Hepatocyte (in vitro differentiated cells): ENCODE measurements around the gene MEGF11. TPM values are rescaled to one million over a fixed set of nuclear protein-coding genes. Genes with fewer than 3 reads are reported as not detected.

Experiments used
- DNase-seq: peaks from one replicate; pipeline ENCODE4 v3.0.0-alpha.2; 2016; ENCODE audit warnings: low spot score
- H2AFZ ChIP-seq: fragments of 200-600 bp; sonication (generic); 2 replicates; pipeline ENCODE4 v1.6.0; 2016; ENCODE audit warnings: antibody characterized with exemption, mild to moderate bottlenecking
- H3K27ac ChIP-seq: fragments of 200-600 bp; sonication (generic); 2 replicates; pipeline ENCODE4 v1.5.1; 2016; ENCODE audit warnings: mild to moderate bottlenecking
- H3K27me3 ChIP-seq: fragments of 200-600 bp; sonication (generic); 2 replicates; pipeline ENCODE4 v1.6.1; 2016
- H3K36me3 ChIP-seq: fragments of 200-600 bp; sonication (generic); replicated peaks from 2 replicates; pipeline ENCODE4 v1.5.1; 2016; ENCODE audit warnings: low read depth; ENCODE audit not compliant: insufficient read depth
- H3K4me1 ChIP-seq: fragments of 200-600 bp; sonication (generic); 2 replicates; pipeline ENCODE4 v1.5.1; 2016; ENCODE audit warnings: mild to moderate bottlenecking, moderate library complexity; ENCODE audit not compliant: insufficient read depth
- H3K4me2 ChIP-seq: fragments of 200-600 bp; sonication (generic); 2 replicates; pipeline ENCODE4 v1.6.0; 2016
- H3K4me3 ChIP-seq: fragments of 200-600 bp; sonication (generic); 2 replicates; pipeline ENCODE4 v1.5.1; 2016; ENCODE audit warnings: mild to moderate bottlenecking
- H3K79me2 ChIP-seq: fragments of 200-600 bp; sonication (generic); 2 replicates; pipeline ENCODE4 v1.6.0; 2017; ENCODE audit warnings: mild to moderate bottlenecking
- H3K9me2 ChIP-seq: fragments of 200-600 bp; sonication (generic); replicated peaks from 2 replicates; pipeline ENCODE4 v1.6.0; 2017; ENCODE audit warnings: mild to moderate bottlenecking; ENCODE audit not compliant: insufficient read depth
- H3K9me3 ChIP-seq: fragments of 200-600 bp; sonication (generic); 2 replicates; pipeline ENCODE4 v1.5.1; 2016; ENCODE audit warnings: low read depth, mild to moderate bottlenecking
- H4K20me1 ChIP-seq: fragments of 200-600 bp; sonication (generic); 2 replicates; pipeline ENCODE4 v1.6.0; 2016; ENCODE audit warnings: mild to moderate bottlenecking; ENCODE audit not compliant: insufficient read depth, poor library complexity, severe bottlenecking
- EZH2 ChIP-seq: fragments of 200-600 bp; sonication (generic); IDR thresholded peaks from 2 replicates; pipeline ENCODE4 v1.6.1; 2016; ENCODE audit warnings: antibody characterized with exemption, mild to moderate bottlenecking, borderline replicate concordance
- EZH2phosphoT487 ChIP-seq: fragments of 200-600 bp; sonication (generic); IDR thresholded peaks from one replicate; pipeline ENCODE4 v1.6.1; 2018; ENCODE audit warnings: antibody characterized with exemption, mild to moderate bottlenecking, low read depth, moderate library complexity; ENCODE audit not compliant: unreplicated experiment, severe bottlenecking
- WGBS: methylation state at CpG from one replicate; pipeline ENCODE4 v1.1.6; 2016; ENCODE audit warnings: low lambda C conversion rate; ENCODE audit errors: missing lambda C conversion rate; 5-methylcytosine and 5-hydroxymethylcytosine counted together
- polyA plus RNA-seq: library from polyadenylated mRNA; unstranded; fragments of >200 nt; fragmentation: Nextera tagmentation; extraction: Ambion mirVana; gene quantifications from 2 replicates; pipeline ENCODE4 v1.2.1, GENCODE V29; 2016
- total RNA-seq: library from RNA; depleted of rRNA; stranded (reverse); fragments of >200 nt; gene quantifications from 2 replicates; pipeline ENCODE4 v1.2.3, GENCODE V29; 2014
- TF ChIP-seq, protein P1 (sequence below): fragments of 200-600 bp; sonication (generic); IDR thresholded peaks from 2 replicates; pipeline ENCODE4 v1.5.1; 2016; ENCODE audit warnings: antibody characterized with exemption, mild to moderate bottlenecking; ENCODE audit not compliant: poor library complexity

MEGF11 gene
- total and polyA plus RNA-seq, 2 experiments from 2014 or later = 0.07 to 0.25 TPM

DNA sequence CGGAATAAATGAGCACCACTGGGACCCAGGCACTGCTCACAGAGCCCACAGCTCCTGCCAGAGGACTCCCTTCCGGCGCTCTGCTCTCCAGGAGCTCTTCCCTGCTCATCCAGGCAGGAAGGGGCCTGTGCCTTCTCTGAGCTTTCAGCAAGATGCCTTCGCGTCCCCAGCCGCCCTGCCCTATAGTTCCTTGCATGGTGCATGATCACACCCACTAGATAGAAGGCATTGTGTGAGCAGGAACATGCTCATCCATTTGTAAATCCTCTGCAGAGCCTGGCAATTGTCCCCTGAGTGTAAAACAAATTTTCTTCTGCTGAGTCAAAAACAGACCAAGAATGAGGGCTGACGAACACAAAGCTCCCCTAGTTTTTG lies 181.6 kb downstream of the MEGF11 start:
- DNase-seq = no peak
- H3K9me2 ChIP-seq = no peaks in the 10 kb centered on the region
- TF ChIP-seq, protein P1, sequence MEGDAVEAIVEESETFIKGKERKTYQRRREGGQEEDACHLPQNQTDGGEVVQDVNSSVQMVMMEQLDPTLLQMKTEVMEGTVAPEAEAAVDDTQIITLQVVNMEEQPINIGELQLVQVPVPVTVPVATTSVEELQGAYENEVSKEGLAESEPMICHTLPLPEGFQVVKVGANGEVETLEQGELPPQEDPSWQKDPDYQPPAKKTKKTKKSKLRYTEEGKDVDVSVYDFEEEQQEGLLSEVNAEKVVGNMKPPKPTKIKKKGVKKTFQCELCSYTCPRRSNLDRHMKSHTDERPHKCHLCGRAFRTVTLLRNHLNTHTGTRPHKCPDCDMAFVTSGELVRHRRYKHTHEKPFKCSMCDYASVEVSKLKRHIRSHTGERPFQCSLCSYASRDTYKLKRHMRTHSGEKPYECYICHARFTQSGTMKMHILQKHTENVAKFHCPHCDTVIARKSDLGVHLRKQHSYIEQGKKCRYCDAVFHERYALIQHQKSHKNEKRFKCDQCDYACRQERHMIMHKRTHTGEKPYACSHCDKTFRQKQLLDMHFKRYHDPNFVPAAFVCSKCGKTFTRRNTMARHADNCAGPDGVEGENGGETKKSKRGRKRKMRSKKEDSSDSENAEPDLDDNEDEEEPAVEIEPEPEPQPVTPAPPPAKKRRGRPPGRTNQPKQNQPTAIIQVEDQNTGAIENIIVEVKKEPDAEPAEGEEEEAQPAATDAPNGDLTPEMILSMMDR = no peak
- TF ChIP-seq EZH2 = no peak
- no peak for TF ChIP-seq EZH2phosphoT487
- no peaks in the 10 kb centered on the region for H3K79me2 ChIP-seq
- no peaks in the 10 kb centered on the region for H4K20me1 ChIP-seq
- no peak overlapping the region for H2AFZ ChIP-seq
- WGBS = 85% methylated on average over 7 of the region's 7 CpGs
- no peak overlapping the region for H3K27ac ChIP-seq
- H3K4me2 ChIP-seq = no peak overlapping the region
- no peaks in the 10 kb centered on the region for H3K36me3 ChIP-seq
- no peaks in the 10 kb centered on the region for H3K9me3 ChIP-seq
- H3K4me3 ChIP-seq = no peak overlapping the region
- peaks cover 6% of the 10 kb centered on the region for H3K4me1 ChIP-seq
- no peaks in the 10 kb centered on the region for H3K27me3 ChIP-seq

DNA sequence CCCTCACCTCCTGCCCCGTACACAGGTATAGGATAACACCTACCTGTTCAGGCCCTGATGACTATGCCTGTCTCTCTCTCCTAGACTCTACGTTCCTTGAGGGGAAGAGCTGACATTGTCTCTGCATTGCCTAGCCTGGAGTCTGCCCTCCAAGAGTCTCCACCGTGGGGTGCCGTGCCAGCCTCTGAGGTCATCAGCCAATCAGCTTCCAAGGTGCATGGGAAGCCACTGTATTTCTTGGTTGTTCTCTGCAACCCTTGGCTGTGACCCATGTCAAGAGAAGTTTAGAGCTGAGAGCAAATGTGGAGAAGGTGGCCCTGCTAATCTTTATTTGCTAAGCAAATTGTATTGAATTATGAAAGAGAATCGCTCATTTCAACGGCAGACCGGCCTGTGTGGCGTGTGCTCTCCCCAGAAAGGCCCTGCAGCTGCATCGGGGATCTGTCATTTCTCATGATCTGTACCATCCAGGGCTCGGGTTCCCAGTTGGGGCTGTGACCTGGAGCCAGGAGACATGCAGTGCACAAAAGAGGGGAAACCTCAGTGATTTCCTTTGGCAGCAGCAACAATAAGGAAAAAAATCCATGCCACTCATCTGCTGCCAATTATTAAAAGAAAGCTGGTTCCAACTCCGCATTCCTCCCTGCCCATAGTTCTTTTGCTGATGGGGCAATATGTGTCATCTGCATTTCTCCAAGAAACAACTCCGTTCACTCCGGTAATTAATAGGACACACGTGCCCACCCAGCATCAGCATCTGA lies 182.2 kb downstream of the MEGF11 start:
- H3K27ac ChIP-seq = no peak overlapping the region
- WGBS = 75% methylated on average over 14 of the region's 14 CpGs
- H3K4me2 ChIP-seq = no peak overlapping the region
- no peak overlapping the region for H3K4me3 ChIP-seq
- H3K36me3 ChIP-seq = no peaks in the 10 kb centered on the region
- H3K9me3 ChIP-seq = no peaks in the 10 kb centered on the region
- no peaks in the 10 kb centered on the region for H3K79me2 ChIP-seq
- no peaks in the 10 kb centered on the region for H4K20me1 ChIP-seq
- TF ChIP-seq EZH2phosphoT487 = no peak
- TF ChIP-seq EZH2 = no peak
- TF ChIP-seq, protein P1 = no peak
- H2AFZ ChIP-seq = no peak overlapping the region
- peaks cover 6% of the 10 kb centered on the region for H3K4me1 ChIP-seq
- no peaks in the 10 kb centered on the region for H3K9me2 ChIP-seq
- DNase-seq = no peak
- no peaks in the 10 kb centered on the region for H3K27me3 ChIP-seq

DNA sequence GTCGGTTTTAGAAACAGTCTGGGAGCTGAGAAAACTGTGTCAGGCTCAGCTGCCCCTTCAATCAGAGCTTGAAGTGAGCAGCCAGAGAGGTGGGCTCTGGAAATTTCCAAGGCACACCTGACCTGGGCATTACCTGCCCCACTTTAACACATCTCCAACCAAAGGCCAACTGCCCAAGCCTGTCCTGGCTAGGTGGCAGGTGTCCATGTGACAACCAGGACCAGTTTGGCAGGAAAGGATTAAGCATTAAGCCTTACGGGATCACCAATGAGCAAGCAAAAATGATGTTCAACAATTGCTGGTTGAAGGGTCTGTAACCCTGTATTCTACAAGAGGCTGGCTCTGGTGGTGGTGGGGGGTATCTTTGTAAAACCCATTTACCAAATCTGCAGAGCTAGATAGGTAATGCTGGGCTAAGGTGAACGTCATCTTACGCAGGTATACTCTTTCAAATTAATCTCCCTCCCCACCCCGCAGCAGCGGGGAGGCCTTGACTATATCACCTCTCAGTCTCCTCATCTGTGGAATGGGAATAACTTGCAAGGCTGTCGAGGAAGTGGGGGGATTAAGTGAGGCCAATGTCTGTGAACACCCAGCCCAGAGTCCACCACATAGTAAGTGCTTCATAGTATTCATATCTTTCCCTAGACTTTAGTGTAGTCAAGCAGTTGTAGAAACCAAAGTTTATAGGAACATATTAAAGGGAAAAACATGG lies 183.2 kb downstream of the MEGF11 start:
- Histone ChIP-seq H3K4me2 (no peak overlapping the region), H4K20me1 (no peaks in the 10 kb centered on the region), H3K27ac (no peak overlapping the region), H3K9me3 (no peaks in the 10 kb centered on the region), H3K79me2 (no peaks in the 10 kb centered on the region), H3K9me2 (no peaks in the 10 kb centered on the region), H2AFZ (no peak overlapping the region), H3K27me3 (peaks cover 5% of the 10 kb centered on the region), H3K4me1 (peaks cover 6% of the 10 kb centered on the region), H3K4me3 (no peak overlapping the region), H3K36me3 (no peaks in the 10 kb centered on the region)
- WGBS = 93% methylated on average over 7 of the region's 7 CpGs
- TF ChIP-seq, protein P1 = no peak
- TF ChIP-seq EZH2 (no peak), EZH2phosphoT487 (no peak)
- DNase-seq = no peak
